Progenitor cell of endocrine pancreas (in vitro differentiated cells): ENCODE data around the gene SVIL. TPM values are rescaled to one million over a fixed set of nuclear protein-coding genes. Genes with fewer than 3 reads are reported as not detected.
"Not testable (repeated sequence)": the region's sequence is repeated elsewhere in the genome, so short reads cannot be mapped to it uniquely, and the experiment has no call there.

Experiments
- DNase-seq: peaks from one replicate; pipeline ENCODE4 v3.0.0; 2021; ENCODE audit warnings: low spot score; ENCODE audit not compliant: unreplicated experiment
- H3K27ac Mint-ChIP-seq: 2 replicates; pipeline ENCODE4 v1.8.0; 2021; ENCODE audit warnings: mild to moderate bottlenecking, moderate library complexity, mixed read lengths
- H3K27me3 Mint-ChIP-seq: 2 replicates; pipeline ENCODE4 v1.8.0; 2021; ENCODE audit warnings: mixed read lengths
- H3K36me3 Mint-ChIP-seq: 2 replicates; pipeline ENCODE4 v1.8.0; 2022; ENCODE audit warnings: mixed read lengths; ENCODE audit not compliant: insufficient read depth
- H3K4me1 Mint-ChIP-seq: 2 replicates; pipeline ENCODE4 v1.8.0; 2021; ENCODE audit warnings: low read depth, mixed read lengths
- H3K4me3 Mint-ChIP-seq: 2 replicates; pipeline ENCODE4 v1.8.0; 2021; ENCODE audit warnings: low read depth, mild to moderate bottlenecking, moderate library complexity, mixed read lengths
- H3K9me3 Mint-ChIP-seq: 2 replicates; pipeline ENCODE4 v1.8.0; 2021; ENCODE audit warnings: low read depth, mixed read lengths
- total RNA-seq: library from RNA; stranded (reverse); gene quantifications from 2 replicates; pipeline ENCODE4 v1.2.1, GENCODE V29; 2021
- TF ChIP-seq, protein P1 (sequence below): fragments of 200-600 bp; sonication (generic); IDR thresholded peaks from one replicate; pipeline ENCODE4 v1.5.0; 2021; ENCODE audit warnings: antibody characterized with exemption, mild to moderate bottlenecking; ENCODE audit not compliant: unreplicated experiment

Gene SVIL
- total RNA-seq, 1 donor from 2014 or later, result 88.2 TPM

DNA sequence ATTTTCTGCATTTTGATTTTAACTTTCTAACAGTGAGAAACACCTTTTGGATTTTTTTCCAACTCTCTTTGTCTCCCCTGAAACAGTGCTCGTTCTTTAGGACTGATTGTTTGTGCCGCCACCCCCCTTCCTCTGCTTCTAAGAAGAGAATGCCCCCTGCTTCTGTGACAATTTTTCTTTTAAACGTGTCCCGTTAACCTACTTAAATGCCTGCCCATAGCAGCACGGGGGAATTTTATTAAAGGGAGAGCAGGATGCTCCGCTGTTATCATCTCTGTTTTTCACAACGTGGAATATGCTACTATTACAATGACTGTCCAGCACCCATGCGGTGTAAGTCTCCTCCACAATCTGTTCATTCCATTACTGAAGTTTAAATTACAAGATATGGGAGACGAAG is 67.8 kb downstream of the SVIL start:
- Mint-ChIP-seq H3K27me3 (no peaks in the 10 kb centered on the region), H3K27ac (no peak overlapping the region), H3K36me3 (peaks cover 10% of the 10 kb centered on the region), H3K4me3 (no peak overlapping the region), H3K4me1 (peaks cover 10% of the 10 kb centered on the region), H3K9me3 (no peaks in the 10 kb centered on the region)
- TF ChIP-seq, protein P1, sequence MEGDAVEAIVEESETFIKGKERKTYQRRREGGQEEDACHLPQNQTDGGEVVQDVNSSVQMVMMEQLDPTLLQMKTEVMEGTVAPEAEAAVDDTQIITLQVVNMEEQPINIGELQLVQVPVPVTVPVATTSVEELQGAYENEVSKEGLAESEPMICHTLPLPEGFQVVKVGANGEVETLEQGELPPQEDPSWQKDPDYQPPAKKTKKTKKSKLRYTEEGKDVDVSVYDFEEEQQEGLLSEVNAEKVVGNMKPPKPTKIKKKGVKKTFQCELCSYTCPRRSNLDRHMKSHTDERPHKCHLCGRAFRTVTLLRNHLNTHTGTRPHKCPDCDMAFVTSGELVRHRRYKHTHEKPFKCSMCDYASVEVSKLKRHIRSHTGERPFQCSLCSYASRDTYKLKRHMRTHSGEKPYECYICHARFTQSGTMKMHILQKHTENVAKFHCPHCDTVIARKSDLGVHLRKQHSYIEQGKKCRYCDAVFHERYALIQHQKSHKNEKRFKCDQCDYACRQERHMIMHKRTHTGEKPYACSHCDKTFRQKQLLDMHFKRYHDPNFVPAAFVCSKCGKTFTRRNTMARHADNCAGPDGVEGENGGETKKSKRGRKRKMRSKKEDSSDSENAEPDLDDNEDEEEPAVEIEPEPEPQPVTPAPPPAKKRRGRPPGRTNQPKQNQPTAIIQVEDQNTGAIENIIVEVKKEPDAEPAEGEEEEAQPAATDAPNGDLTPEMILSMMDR, result no peak
- no peak for DNase-seq

GRCh38 chr10:29566209-29566608 is 68.6 kb downstream of the SVIL start:
- not testable (repeated sequence) for H3K27ac Mint-ChIP-seq, H3K4me1 Mint-ChIP-seq, H3K9me3 Mint-ChIP-seq, DNase-seq, H3K4me3 Mint-ChIP-seq, H3K27me3 Mint-ChIP-seq
- peaks cover 11% of the 10 kb centered on the region for H3K36me3 Mint-ChIP-seq

- no peak for DNase-seq
- H3K36me3 Mint-ChIP-seq, result peaks cover 11% of the 10 kb centered on the region
- no peak overlapping the region for H3K4me3 Mint-ChIP-seq
- no peaks in the 10 kb centered on the region for H3K27me3 Mint-ChIP-seq
- no peaks in the 10 kb centered on the region for H3K9me3 Mint-ChIP-seq
- no peak overlapping the region for H3K27ac Mint-ChIP-seq
- TF ChIP-seq, protein P1, result no peak
- peaks cover 8% of the 10 kb centered on the region for H3K4me1 Mint-ChIP-seq
Measured at GRCh38 chr10:29563420-29564035, 71.2 kb downstream of the SVIL start.

DNA sequence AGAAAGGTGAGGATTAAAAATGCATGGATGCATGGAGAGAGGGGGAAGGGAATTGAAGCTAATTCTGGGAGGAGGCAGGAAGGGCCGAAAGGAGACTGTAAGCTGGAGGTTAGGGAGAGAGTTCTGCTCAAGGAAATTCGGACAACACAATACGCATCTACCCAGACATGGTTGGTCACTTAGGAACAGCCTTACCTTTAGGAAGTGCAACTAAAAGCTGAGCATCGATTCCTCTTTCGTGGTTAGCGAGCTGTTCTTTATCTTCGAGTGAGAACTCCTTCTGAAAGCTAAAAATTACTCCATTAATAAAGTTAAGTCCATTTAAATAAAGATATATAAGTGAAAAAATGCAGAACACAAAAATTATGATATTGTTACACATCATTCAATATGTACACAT is 71.8 kb downstream of the SVIL start:
- DNase-seq, H3K4me3 Mint-ChIP-seq, H3K36me3 Mint-ChIP-seq, H3K27me3 Mint-ChIP-seq, H3K27ac Mint-ChIP-seq, H3K4me1 Mint-ChIP-seq, H3K9me3 Mint-ChIP-seq: not testable (repeated sequence)

DNA sequence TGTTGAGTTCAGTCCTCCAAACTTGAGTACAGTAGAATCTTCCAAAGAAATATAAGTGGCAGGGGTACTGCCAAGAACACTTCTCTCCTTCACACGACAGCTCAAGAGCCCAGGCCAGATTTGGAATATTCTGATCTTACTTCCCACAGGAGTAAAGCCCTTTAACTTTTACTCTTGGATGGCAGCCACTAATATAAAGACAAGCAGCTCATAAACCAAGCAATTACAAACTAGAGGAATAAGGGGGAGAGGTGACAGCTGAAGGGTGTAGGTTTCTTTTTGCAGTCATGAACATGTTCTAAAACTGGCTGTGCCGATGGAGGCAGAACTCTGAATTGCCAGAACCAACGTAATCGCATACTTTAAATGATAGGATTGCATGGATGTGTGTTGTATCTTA is 74.8 kb downstream of the SVIL start:
- H3K4me3 Mint-ChIP-seq, result no peak overlapping the region
- no peaks in the 10 kb centered on the region for H3K27me3 Mint-ChIP-seq
- peaks cover 8% of the 10 kb centered on the region for H3K36me3 Mint-ChIP-seq
- no peak for DNase-seq
- TF ChIP-seq, protein P1, result no peak
- no peaks in the 10 kb centered on the region for H3K9me3 Mint-ChIP-seq
- peaks cover 6% of the 10 kb centered on the region for H3K4me1 Mint-ChIP-seq
- no peak overlapping the region for H3K27ac Mint-ChIP-seq

GRCh38 chr10:29557665-29558064 is 77.1 kb downstream of the SVIL start:
- H3K4me1 Mint-ChIP-seq, result peaks cover 6% of the 10 kb centered on the region
- no peaks in the 10 kb centered on the region for H3K27me3 Mint-ChIP-seq
- H3K4me3 Mint-ChIP-seq, result no peak overlapping the region
- H3K27ac Mint-ChIP-seq, result no peak overlapping the region
- TF ChIP-seq, protein P1, result no peak
- H3K36me3 Mint-ChIP-seq, result peaks cover 13% of the 10 kb centered on the region
- no peak for DNase-seq
- no peaks in the 10 kb centered on the region for H3K9me3 Mint-ChIP-seq
